GM21619 (cell line): ENCODE data around the gene CYCS.
"Not testable (repeated sequence)": the region's sequence is repeated elsewhere in the genome, so short reads cannot be mapped to it uniquely, and the experiment has no call there.

Experiments used
- ATAC-seq: cut with Tn5 transposase; IDR thresholded peaks from one replicate; pipeline ENCODE4 v1.9.1; 2021; ENCODE audit not compliant: unreplicated experiment

CYCS gene

DNA sequence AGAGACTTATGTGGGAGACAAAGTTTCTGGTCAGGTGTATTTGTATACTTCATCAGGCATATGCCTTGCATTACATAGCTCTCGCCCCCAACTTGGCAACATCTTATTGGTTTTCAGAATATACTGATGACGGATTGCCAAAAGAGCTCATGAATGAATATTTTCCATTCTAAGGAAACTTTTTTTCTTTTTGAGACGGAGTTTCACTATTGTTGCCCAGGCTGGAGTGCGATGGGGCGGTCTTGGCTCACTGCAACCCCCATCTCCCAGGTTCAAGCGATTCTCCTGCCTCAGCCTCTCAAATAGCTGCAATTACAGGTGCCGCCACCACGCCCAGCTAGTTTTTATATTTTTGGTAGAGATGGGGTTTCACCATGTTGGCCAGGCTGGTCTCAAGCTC, 6.0 kb downstream of the CYCS start:
- ATAC-seq: no peak

DNA sequence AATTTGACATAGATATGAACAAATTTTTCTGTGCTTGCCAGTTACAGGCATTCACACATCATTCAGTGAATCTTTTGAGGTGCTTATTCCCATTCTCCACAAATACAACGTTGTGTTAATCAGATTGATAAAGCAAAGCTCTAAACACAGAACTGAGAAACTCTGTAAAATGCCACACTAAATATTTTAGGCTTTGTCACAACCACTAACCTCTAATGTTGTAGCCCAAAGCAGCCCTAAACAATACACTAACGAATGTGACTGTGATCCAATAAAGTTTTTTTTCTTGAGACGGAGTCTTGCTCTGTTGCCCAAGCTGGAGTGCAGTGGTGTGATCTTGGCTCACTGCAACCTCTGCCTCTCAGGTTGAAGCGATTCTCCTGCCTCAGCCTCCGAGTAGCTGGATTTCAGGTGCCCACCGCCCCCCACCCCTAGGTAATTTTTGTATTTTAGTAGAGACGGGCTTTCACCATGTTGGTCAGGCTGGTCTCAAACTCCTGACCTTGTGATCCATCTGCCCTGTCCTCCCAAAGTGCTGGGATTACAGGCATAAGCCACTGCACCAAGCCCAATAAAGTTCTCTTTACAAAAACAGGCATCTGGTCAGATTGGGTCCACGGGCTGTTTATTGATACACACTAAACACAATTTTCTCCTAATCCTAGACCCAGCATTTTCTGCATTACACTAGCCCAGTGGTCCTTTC, 6.9 kb downstream of the CYCS start:
- peak; percentile 26 for ATAC-seq

- ATAC-seq: peak; percentile 83
Observed at GRCh38 chr7:25117226-25118047, 7.6 kb downstream of the CYCS start.

- no peak for ATAC-seq
Observed at GRCh38 chr7:25116621-25117020, 8.4 kb downstream of the CYCS start.

GRCh38 chr7:25110514-25110913, 14.5 kb downstream of the CYCS start:
- not testable (repeated sequence) for ATAC-seq

DNA sequence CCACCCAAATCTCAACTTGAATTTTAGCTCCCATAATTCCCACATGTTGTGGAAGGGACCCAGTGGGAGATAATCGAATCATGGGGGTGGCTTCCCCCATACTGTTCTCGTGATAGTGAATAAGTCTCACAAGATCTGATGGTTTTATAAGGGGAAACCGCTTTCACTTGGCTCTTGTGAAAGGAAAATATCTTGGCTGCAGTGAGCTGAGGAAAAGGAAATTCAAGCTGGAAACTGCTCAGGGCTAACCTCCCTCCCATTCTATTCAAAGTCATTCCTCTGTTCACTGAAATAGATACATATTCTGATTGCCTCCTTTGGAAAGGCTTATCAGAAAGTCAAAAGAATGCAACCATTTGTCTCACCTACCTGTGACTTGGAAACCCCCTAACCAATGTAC, 15.8 kb downstream of the CYCS start:
- no peak for ATAC-seq

GRCh38 chr7:25105911-25106310, 19.1 kb downstream of the CYCS start:
- ATAC-seq: no peak

GRCh38 chr7:25103773-25104172, 21.3 kb downstream of the CYCS start:
- no peak for ATAC-seq

GRCh38 chr7:25101817-25102216, 23.2 kb downstream of the CYCS start:
- ATAC-seq: no peak

DNA sequence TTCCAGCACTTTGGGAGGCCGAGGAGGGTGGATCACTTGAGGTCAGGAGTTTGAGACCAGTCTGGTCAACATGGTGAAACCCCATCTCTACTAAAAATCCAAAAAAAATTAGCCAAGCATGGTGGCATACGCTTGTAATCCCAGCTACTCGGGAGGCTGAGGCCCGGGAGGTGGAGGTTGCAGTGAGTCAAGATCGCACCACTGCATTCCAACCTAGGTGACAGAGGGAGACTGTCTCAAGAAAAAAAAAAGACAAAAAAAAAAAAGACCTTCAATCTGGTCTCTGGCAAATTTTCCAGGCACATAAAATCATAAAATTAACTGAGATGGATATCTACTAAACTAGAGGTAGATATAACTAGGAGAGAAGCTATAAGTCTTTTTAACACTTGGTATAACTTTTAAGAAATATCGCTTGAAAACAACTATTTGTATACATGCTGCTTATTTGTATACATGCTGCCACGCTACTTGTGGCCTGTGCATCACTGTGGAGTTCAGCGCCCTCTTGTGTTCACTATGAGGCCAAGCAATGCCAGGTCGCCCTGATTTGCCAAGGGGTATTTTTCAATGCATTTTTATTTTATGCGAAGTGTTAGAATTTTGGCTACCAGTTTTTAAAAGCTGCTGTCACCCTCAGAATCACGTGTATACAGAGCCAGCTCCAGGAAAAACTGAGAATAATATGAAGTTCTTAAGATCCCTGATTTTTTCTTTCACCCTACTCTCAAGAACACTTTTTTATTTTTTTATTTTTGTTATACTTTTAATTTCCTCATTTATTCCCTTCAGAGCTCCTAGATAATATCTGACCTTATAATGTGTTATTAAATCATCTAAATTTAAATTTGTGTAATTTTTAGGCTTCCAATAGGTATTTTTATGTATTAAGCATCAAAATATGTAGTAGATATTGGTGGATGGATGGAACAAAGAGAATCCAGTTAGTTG, 26.7 kb downstream of the CYCS start:
- ATAC-seq: peak; percentile 59

GRCh38 chr7:25095516-25096345, 29.3 kb downstream of the CYCS start:
- ATAC-seq: no peak

GRCh38 chr7:25093268-25093826, 31.7 kb downstream of the CYCS start:
- ATAC-seq: peak; percentile 73

- ATAC-seq: no peak
Observed at GRCh38 chr7:25091779-25092178, 33.3 kb downstream of the CYCS start.

DNA sequence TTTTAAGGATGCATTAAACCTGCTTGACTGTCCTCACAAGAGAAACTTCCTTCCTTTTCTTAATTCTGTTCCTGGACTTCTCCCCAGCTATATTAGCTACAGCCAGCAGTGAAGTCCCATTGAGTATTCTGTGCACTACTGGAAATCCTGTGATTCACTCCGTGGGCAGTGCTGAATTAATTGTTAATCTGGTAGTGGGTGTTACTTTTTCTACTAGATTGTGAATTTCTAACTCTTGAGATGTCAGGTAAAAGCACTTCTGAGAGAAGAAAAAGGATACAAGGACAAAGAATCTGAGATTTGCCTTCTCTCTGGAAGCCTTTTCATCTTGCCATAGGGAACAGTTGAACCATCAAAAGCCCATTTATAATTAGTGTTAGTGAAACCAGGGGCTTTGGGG, 33.9 kb downstream of the CYCS start:
- no peak for ATAC-seq

- ATAC-seq: no peak
Observed at GRCh38 chr7:25090374-25090773, 34.7 kb downstream of the CYCS start.

- ATAC-seq: peak; percentile 90
Observed at GRCh38 chr7:25087855-25088254, 37.2 kb downstream of the CYCS start.

DNA sequence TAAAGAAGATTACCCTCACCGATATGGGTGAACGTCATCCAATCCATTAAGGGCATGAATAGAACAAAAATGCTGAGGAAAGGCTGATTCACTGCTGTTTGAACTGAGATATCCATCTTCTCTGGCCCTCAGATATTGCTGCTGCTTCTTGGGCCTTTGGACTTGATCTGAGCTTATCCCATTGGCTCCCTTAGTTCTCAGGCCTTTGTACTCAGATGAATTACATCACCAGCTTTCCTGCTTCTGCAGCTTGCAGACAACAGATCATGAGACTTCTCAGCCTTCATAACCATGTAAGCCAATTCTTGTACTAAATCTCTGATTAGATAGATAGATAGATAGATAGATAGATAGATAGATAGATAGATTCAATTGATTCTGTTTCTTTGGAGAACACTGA, 40.2 kb downstream of the CYCS start:
- ATAC-seq: no peak

DNA sequence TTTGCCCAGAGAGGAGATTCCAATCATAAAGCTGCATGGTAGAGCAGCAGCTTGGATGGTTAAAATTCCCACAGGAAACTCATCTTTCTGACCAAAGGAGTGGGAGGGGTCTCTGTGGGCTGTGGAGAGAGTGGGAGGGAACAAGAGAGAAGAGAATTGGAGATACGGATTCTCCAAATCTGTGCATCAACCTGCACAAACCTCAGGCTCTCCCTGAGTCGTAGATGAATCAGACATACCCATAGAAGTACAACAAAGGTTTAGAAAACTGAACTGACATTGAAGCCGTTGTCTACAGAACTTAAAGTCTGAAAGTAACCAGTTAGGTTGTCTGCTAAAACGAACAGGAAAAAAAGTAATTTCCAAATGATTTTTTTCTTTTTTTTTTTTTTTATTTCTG, 41.9 kb downstream of the CYCS start:
- no peak for ATAC-seq

- ATAC-seq: not testable (repeated sequence)
Observed at GRCh38 chr7:25082041-25082440, 43.0 kb downstream of the CYCS start.

DNA sequence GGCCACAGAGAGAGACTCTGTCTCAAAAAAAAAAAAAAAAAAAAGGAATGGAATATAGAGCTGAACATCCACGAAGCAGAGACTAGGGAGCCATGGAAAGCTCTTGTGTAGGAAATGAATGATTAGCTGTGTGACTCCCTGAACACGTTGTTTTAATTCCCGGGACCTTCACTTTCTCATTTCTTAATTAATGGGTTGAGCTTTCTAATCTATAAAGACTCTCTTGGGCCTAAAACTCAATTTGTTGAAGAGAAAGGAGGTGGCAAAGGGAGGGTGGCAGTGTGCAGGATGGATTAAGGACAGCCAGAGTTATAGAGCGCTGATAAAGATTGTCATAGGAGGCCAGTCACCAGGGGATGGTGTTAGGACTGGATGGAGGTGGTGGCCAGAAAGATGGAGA, 48.0 kb downstream of the CYCS start:
- no peak for ATAC-seq
